Activated naive CD4-positive, alpha-beta T cell treated with anti-CD3 and anti-CD28 coated beads for 36 hours (primary cell): ENCODE data around the gene RIPOR1. TPM values are rescaled to one million over a fixed set of nuclear protein-coding genes. Genes with fewer than 3 reads are reported as not detected.
"Not testable (repeated sequence)": the region's sequence is repeated elsewhere in the genome, so short reads cannot be mapped to it uniquely, and the experiment has no call there.

Experiments used
- CTCF ChIA-PET: fragments of 350-600 bp; sonication (Branson Sonifier 250); formaldehyde crosslinking; loops from one replicate; lab custom pipeline; 2021; ENCODE audit warnings: antibody characterized with exemption; lab: Charles Lee
- DNase-seq: peaks from one replicate; pipeline ENCODE4 v3.0.0-alpha.2; 2020
- H3K27ac Mint-ChIP-seq: one replicate; pipeline ENCODE4 v1.8.0; 2021; ENCODE audit warnings: mild to moderate bottlenecking, mixed read lengths
- H3K27me3 Mint-ChIP-seq: one replicate; pipeline ENCODE4 v1.8.0; 2021; ENCODE audit warnings: low read depth, mixed read lengths
- H3K36me3 Mint-ChIP-seq: one replicate; pipeline ENCODE4 v1.8.0; 2021; ENCODE audit warnings: low read depth, mixed read lengths
- H3K4me1 Mint-ChIP-seq: one replicate; pipeline ENCODE4 v1.8.0; 2021; ENCODE audit warnings: low read depth, mixed read lengths
- H3K4me3 Mint-ChIP-seq: one replicate; pipeline ENCODE4 v1.8.0; 2021; ENCODE audit warnings: mild to moderate bottlenecking, moderate library complexity, mixed read lengths
- H3K9me3 Mint-ChIP-seq: one replicate; pipeline ENCODE4 v1.8.0; 2021; ENCODE audit warnings: mixed read lengths
- intact Hi-C: fragments of 100-400 bp; cut with micrococcal nuclease; formaldehyde crosslinking; loops from one replicate; pipeline ENCODE4 v1.15.1; 2023
- total RNA-seq, 2 experiments: library from RNA; stranded (reverse); gene quantifications; one replicate each; pipeline ENCODE4 v1.2.3, GENCODE V29; 2021

The RIPOR1 gene
- total RNA-seq, 2 experiments from 2014 or later: 34.2 to 41.9 TPM

- Mint-ChIP-seq H3K9me3 (no peaks in the 10 kb centered on the region), H3K27me3 (no peaks in the 10 kb centered on the region), H3K36me3 (peaks cover 6% of the 10 kb centered on the region), H3K4me3 (no peak overlapping the region), H3K4me1 (peaks cover 12% of the 10 kb centered on the region), H3K27ac (peak overlapping the region; percentile 70)
- CTCF ChIA-PET: interaction anchor here (1.4 to 11.9 kb wide), 5 partner anchors 8 to 178 kb away, joined by 3 to 195 read pairs (median 27); partner anchors contain the start of gene ATP6V0D1
- intact Hi-C loops: no loop called here
- no peak for DNase-seq
Observed at GRCh38 chr16:67489401-67490083, 39.1 kb upstream of the RIPOR1 start.

GRCh38 chr16:67490335-67491096, 38.1 kb upstream of the RIPOR1 start:
- Mint-ChIP-seq H3K36me3 (peaks cover 3% of the 10 kb centered on the region), H3K9me3 (no peaks in the 10 kb centered on the region), H3K27ac (peak overlapping the region; percentile 34), H3K4me3 (no peak overlapping the region), H3K27me3 (no peaks in the 10 kb centered on the region), H3K4me1 (peaks cover 14% of the 10 kb centered on the region)
- no peak for DNase-seq
- CTCF ChIA-PET: interaction anchor here (0.7 to 11.9 kb wide), 7 partner anchors 9 to 177 kb away, joined by 3 to 195 read pairs (median 4); partner anchors contain the start of gene ATP6V0D1
- intact Hi-C loops: no loop called here

- Mint-ChIP-seq H3K36me3 (peaks cover 1% of the 10 kb centered on the region), H3K4me1 (peaks cover 12% of the 10 kb centered on the region), H3K27me3 (no peaks in the 10 kb centered on the region), H3K4me3 (no peak overlapping the region), H3K27ac (no peak overlapping the region), H3K9me3 (no peaks in the 10 kb centered on the region)
- intact Hi-C loops: no loop called here
- CTCF ChIA-PET: interaction anchor here (2.1 to 11.9 kb wide), 2 partner anchors 14 to 22 kb away, joined by 8 to 195 read pairs; no protein-coding TSS in a partner anchor
- no peak for DNase-seq
Observed at GRCh38 chr16:67499106-67499505, 29.5 kb upstream of the RIPOR1 start.

GRCh38 chr16:67504031-67505021, 24.3 kb upstream of the RIPOR1 start:
- DNase-seq: peak; percentile 75
- Mint-ChIP-seq H3K4me1 (peaks cover 49% of the 10 kb centered on the region), H3K27me3 (no peaks in the 10 kb centered on the region), H3K9me3 (no peaks in the 10 kb centered on the region), H3K4me3 (no peak overlapping the region), H3K27ac (peak overlapping the region; percentile 64), H3K36me3 (peaks cover 1% of the 10 kb centered on the region)
- intact Hi-C loops: loop anchor here (1.0 kb wide), 2 partner anchors 10 to 23 kb away; partner anchors contain the start of gene ATP6V0D1
- CTCF ChIA-PET: interaction anchor here (0.5 to 2.0 kb wide), 8 partner anchors 9 to 43 kb away, joined by 3 to 7 read pairs (median 4); partner anchors contain the start of gene ATP6V0D1

GRCh38 chr16:67506468-67506867, 22.2 kb upstream of the RIPOR1 start:
- CTCF ChIA-PET: interaction anchor here (0.6 to 1.1 kb wide), 4 partner anchors 8 to 26 kb away, joined by 3 to 4 read pairs (median 3); partner anchors contain the start of gene ATP6V0D1
- no peaks in the 10 kb centered on the region for H3K27me3 Mint-ChIP-seq
- intact Hi-C loops: no loop called here

GRCh38 chr16:67509016-67509415, 19.6 kb upstream of the RIPOR1 start:
- CTCF ChIA-PET: interaction anchor here (0.7 to 9.8 kb wide), 3 partner anchors 12 to 28 kb away, joined by 3 to 195 read pairs (median 17); partner anchors contain the start of gene ATP6V0D1
- Mint-ChIP-seq H3K4me1 (peaks cover 42% of the 10 kb centered on the region), H3K27me3 (no peaks in the 10 kb centered on the region), H3K4me3 (no peak overlapping the region), H3K36me3 (no peaks in the 10 kb centered on the region), H3K9me3 (no peaks in the 10 kb centered on the region), H3K27ac (no peak overlapping the region)
- intact Hi-C loops: no loop called here
- no peak for DNase-seq

More at GRCh38 chr16:67506468-67506867, 22.2 kb upstream of the RIPOR1 start:
- Mint-ChIP-seq H3K4me1 (peaks cover 50% of the 10 kb centered on the region), H3K27ac (no peak overlapping the region), H3K9me3 (no peaks in the 10 kb centered on the region), H3K36me3 (no peaks in the 10 kb centered on the region), H3K4me3 (no peak overlapping the region)
- DNase-seq: no peak

- H3K27me3 Mint-ChIP-seq, H3K27ac Mint-ChIP-seq, H3K36me3 Mint-ChIP-seq, DNase-seq, H3K4me3 Mint-ChIP-seq, H3K9me3 Mint-ChIP-seq: not testable (repeated sequence)
- CTCF ChIA-PET: interaction anchor here (0.6 to 9.8 kb wide), 39 partner anchors 8 to 961 kb away, joined by 3 to 195 read pairs (median 4); partner anchors contain the start of genes ATP6V0D1, NFATC3 and TSNAXIP1
- H3K4me1 Mint-ChIP-seq: peaks cover 12% of the 10 kb centered on the region
- intact Hi-C loops: loop anchor here (1.0 kb wide), 4 partner anchors 10 to 86 kb away; partner anchors contain the start of gene ATP6V0D1
Observed at GRCh38 chr16:67513892-67514291, 14.7 kb upstream of the RIPOR1 start.

- Mint-ChIP-seq H3K9me3 (no peaks in the 10 kb centered on the region), H3K27ac (peak overlapping the region; percentile 77), H3K4me3 (no peak overlapping the region), H3K4me1 (peaks cover 6% of the 10 kb centered on the region), H3K36me3 (no peaks in the 10 kb centered on the region), H3K27me3 (no peaks in the 10 kb centered on the region)
- CTCF ChIA-PET: interaction anchor here (0.6 to 9.8 kb wide), 37 partner anchors 8 to 571 kb away, joined by 3 to 195 read pairs (median 4); partner anchors contain the start of genes ATP6V0D1, NFATC3 and TSNAXIP1
- intact Hi-C loops: loop anchor here (1.0 kb wide), 4 partner anchors 10 to 86 kb away; partner anchors contain the start of gene ATP6V0D1
- DNase-seq: peak; percentile 95
Observed at GRCh38 chr16:67514382-67514828, 14.2 kb upstream of the RIPOR1 start.

GRCh38 chr16:67516296-67517154, 12.1 kb upstream of the RIPOR1 start:
- intact Hi-C loops: no loop called here
- H3K27ac Mint-ChIP-seq: no peak overlapping the region
- CTCF ChIA-PET: interaction anchor here (0.6 to 9.8 kb wide), 14 partner anchors 13 to 292 kb away, joined by 3 to 195 read pairs (median 4); partner anchors contain the start of genes AGRP, ATP6V0D1 and CARMIL2
- no peaks in the 10 kb centered on the region for H3K9me3 Mint-ChIP-seq
- no peaks in the 10 kb centered on the region for H3K36me3 Mint-ChIP-seq
- no peak for DNase-seq
- no peak overlapping the region for H3K4me3 Mint-ChIP-seq
- H3K27me3 Mint-ChIP-seq: no peaks in the 10 kb centered on the region
- H3K4me1 Mint-ChIP-seq: peaks cover 11% of the 10 kb centered on the region

- no peaks in the 10 kb centered on the region for H3K9me3 Mint-ChIP-seq
- no peaks in the 10 kb centered on the region for H3K36me3 Mint-ChIP-seq
- no peak overlapping the region for H3K27ac Mint-ChIP-seq
- H3K4me1 Mint-ChIP-seq: peaks cover 12% of the 10 kb centered on the region
- no peaks in the 10 kb centered on the region for H3K27me3 Mint-ChIP-seq
- no peak for DNase-seq
- intact Hi-C loops: no loop called here
- H3K4me3 Mint-ChIP-seq: no peak overlapping the region
- CTCF ChIA-PET: interaction anchor here (0.6 to 9.8 kb wide), 10 partner anchors 16 to 150 kb away, joined by 3 to 195 read pairs (median 4); partner anchors contain the start of genes AGRP, ATP6V0D1 and CARMIL2
Observed at GRCh38 chr16:67517155-67517445, 11.5 kb upstream of the RIPOR1 start.
